CD4-positive, CD25-positive, alpha-beta regulatory T cell (primary cell): ENCODE results near the gene LAMA3. TPM values are rescaled to one million over a fixed set of nuclear protein-coding genes. Genes with fewer than 3 reads are reported as not detected.

ENCODE experiments used
- ATAC-seq, 2 donors: fragments of 150-1000 bp; cut with Tn5 transposase; one replicate each; pipeline ENCODE4 v1.10.0; 2021; ENCODE audit warnings: low read depth in 2 of 2, moderate number of reproducible peaks in 2 of 2, moderate library complexity in 1 of 2
- DNase-seq, 3 donors: peaks; one replicate each; pipeline versions ENCODE4 v3.0.0 to v3.0.0-alpha.2; 2012 to 2022; ENCODE audit warnings: mixed read lengths in 1 of 3
- H3K27ac ChIP-seq: one replicate; pipeline ENCODE4 v1.7.0; 2013; ENCODE audit warnings: mild to moderate bottlenecking, low read length; ENCODE audit not compliant: insufficient read depth, poor library complexity, severe bottlenecking
- H3K27me3 ChIP-seq: one replicate; pipeline ENCODE4 v1.7.0; 2013; ENCODE audit warnings: low read length; ENCODE audit not compliant: control insufficient read depth, insufficient read depth
- H3K36me3 ChIP-seq: one replicate; pipeline ENCODE4 v1.7.0; 2013; ENCODE audit warnings: mild to moderate bottlenecking, low read length, moderate library complexity; ENCODE audit not compliant: control insufficient read depth, insufficient read depth
- H3K4me1 ChIP-seq: 2 replicates; pipeline ENCODE4 v1.7.0; 2013; ENCODE audit warnings: mild to moderate bottlenecking, low read length; ENCODE audit not compliant: insufficient read depth, control insufficient read depth, poor library complexity, severe bottlenecking
- H3K4me3 ChIP-seq: one replicate; pipeline ENCODE4 v1.7.0; 2013; ENCODE audit warnings: low read depth, mild to moderate bottlenecking, low read length, moderate library complexity
- H3K9me3 ChIP-seq, 2 experiments: 1 replicate in 1 of 2; 2 replicates in 1 of 2; pipeline ENCODE4 v1.7.0; 2013; ENCODE audit warnings: low read length in 2 of 2, mild to moderate bottlenecking in 1 of 2, moderate library complexity in 1 of 2; ENCODE audit not compliant: control insufficient read depth in 2 of 2
- H3K27ac Mint-ChIP-seq, 3 donors: one replicate each; pipeline ENCODE4 v1.8.0; 2020 to 2022; ENCODE audit warnings: mild to moderate bottlenecking in 3 of 3, mixed read lengths in 3 of 3, moderate library complexity in 2 of 3
- H3K27me3 Mint-ChIP-seq: one replicate; pipeline ENCODE4 v1.8.0; 2022; ENCODE audit warnings: mild to moderate bottlenecking, mixed read lengths
- H3K36me3 Mint-ChIP-seq: one replicate; pipeline ENCODE4 v1.8.0; 2020; ENCODE audit warnings: mixed read lengths
- H3K4me1 Mint-ChIP-seq, 4 donors: one replicate each; pipeline ENCODE4 v1.8.0; 2020 to 2022; ENCODE audit warnings: mixed read lengths in 4 of 4, mild to moderate bottlenecking in 1 of 4
- H3K4me3 Mint-ChIP-seq, 4 donors: one replicate each; pipeline ENCODE4 v1.8.0; 2020 to 2022; ENCODE audit warnings: mild to moderate bottlenecking in 4 of 4, mixed read lengths in 4 of 4, moderate library complexity in 3 of 4
- H3K9me3 Mint-ChIP-seq, 7 donors: one replicate each; pipeline ENCODE4 v1.8.0; 2020 to 2022; ENCODE audit warnings: mixed read lengths in 7 of 7, mild to moderate bottlenecking in 3 of 7, moderate library complexity in 2 of 7
- polyA plus RNA-seq, 4 donors: library from polyadenylated mRNA; unstranded; fragments of 300-500 nt; fragmentation: Illumina TruSeq; gene quantifications; one replicate each; pipeline ENCODE4 v1.2.3, GENCODE V29; 2021
- total RNA-seq: library from RNA; stranded (reverse); gene quantifications from one replicate; pipeline ENCODE4 v1.2.3, GENCODE V29; 2022

Gene LAMA3
- total and polyA plus RNA-seq, 5 donors from 2014 or later = 0.31 TPM; not detected in 4

DNA sequence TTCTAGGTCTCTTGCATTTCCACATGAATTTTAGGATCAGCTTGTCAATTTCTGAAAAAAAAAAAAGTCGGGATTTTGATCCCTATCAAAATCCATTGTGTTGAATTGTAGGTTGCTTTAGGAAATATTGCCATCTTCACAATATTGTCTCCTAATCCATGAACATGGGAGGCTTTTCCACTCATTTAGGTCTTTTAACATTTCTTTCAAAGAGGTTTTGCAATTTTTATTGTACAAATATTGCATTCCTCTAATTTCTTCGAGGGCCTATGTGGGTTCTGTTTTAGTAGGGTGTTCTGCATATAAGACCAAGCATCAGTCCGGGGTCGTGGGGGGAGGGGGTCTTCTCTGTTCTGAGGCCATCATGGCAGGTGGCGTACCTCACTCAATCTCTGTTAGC lies 725 bp upstream of the LAMA3 start:
- Histone ChIP-seq H3K36me3 (no peaks in the 10 kb centered on the region), H3K27ac (no peak overlapping the region), H3K4me1 (peaks cover 19% of the 10 kb centered on the region), H3K27me3 (peaks cover 24% of the 10 kb centered on the region), H3K4me3 (peak overlapping the region; percentile 57), H3K9me3 (no peaks in the 10 kb centered on the region)
- H3K36me3 Mint-ChIP-seq = no peaks in the 10 kb centered on the region
- no peak for DNase-seq
- H3K27ac Mint-ChIP-seq = peak overlapping the region in 1 of 3 donors; percentile 26
- ATAC-seq = no peak
- peaks cover 71% of the 10 kb centered on the region for H3K27me3 Mint-ChIP-seq
- H3K4me1 Mint-ChIP-seq = peaks cover 0 to 9% (median 0%) of the 10 kb centered on the region in 4 donors
- H3K4me3 Mint-ChIP-seq = peak overlapping the region in 2 of 4 donors; percentile 75 to 81
- peaks cover 0 to 2% (median 0%) of the 10 kb centered on the region in 7 donors for H3K9me3 Mint-ChIP-seq

DNA sequence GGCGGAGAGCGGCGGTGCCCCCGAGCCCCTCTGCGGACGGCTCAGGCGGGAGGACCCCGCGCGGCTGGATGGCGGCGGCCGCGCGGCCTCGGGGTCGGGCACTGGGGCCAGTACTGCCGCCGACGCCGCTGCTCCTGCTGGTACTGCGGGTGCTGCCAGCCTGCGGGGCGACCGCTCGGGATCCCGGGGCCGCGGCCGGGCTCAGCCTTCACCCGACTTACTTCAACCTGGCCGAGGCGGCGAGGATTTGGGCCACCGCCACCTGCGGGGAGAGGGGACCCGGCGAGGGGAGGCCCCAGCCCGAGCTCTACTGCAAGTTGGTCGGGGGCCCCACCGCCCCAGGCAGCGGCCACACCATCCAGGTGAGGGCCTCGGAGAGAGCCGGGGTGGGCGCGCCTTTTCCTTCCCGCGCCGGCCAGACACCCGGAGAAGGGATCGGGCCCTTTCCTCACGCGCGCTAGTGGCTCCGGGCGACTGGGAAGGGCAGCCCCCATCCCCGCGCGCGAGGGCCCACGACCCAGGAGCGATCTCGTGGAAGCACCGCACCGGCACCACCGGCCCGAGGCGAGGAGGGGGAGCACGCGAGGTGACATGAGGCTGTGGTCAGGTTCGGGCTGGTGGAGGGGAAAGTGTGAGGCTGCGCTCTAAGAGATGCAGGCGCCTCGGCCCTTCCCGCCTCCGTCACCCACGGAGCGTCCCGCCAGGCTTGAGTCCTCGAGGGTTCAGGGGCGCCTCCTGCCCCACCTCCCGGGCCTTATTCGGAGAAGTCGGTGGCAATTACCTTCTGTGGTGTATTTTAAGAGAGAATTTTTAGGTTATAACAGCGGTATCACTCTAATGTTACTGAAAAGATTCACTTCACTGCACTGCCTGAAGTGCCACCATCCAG lies 607 bp downstream of the LAMA3 start:
- Histone ChIP-seq H3K9me3 (no peaks in the 10 kb centered on the region), H3K4me1 (peaks cover 19% of the 10 kb centered on the region), H3K27ac (no peak overlapping the region), H3K4me3 (no peak overlapping the region), H3K27me3 (peaks cover 28% of the 10 kb centered on the region), H3K36me3 (no peaks in the 10 kb centered on the region)
- Mint-ChIP-seq H3K4me1 (peaks cover 0 to 9% (median 0%) of the 10 kb centered on the region in 4 donors), H3K27ac (no peak overlapping the region), H3K9me3 (peaks cover 0 to 4% (median 0%) of the 10 kb centered on the region in 7 donors), H3K36me3 (no peaks in the 10 kb centered on the region), H3K27me3 (peaks cover 62% of the 10 kb centered on the region), H3K4me3 (peak overlapping the region in 3 of 4 donors; percentile 35 to 66 (median 39))
- ATAC-seq (peak in 1 of 2 donors; percentile 34), DNase-seq (no peak)

DNA sequence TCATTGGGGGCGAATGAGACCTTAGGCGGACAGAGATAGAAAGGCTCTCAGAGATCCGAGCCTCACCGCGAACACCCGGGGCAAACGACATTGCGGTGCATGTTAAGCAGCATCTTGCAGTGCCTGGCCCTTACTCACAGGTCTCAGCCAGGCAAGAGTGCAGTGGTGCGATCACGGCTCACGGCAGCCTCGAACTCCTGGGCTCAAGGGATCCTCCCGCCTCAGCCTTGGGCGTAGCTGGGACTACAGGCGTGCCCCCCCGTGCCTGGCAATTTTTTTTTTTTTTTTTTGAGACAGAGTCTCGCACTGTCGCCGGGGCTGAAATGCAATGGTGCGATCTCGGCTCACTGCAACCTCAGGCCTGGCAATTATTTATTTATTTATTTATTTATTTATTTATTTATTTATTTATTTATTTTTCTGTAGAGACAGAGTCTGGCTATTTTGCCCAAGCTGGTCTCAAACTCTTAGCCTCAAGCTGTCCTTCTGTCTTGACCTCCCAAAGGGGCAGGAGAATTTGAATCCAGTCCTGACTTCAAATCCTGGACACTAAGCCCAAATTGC lies 1.3 kb downstream of the LAMA3 start:
- H3K27ac ChIP-seq = no peak overlapping the region
- H3K9me3 Mint-ChIP-seq = peaks cover 0 to 4% (median 0%) of the 10 kb centered on the region in 7 donors
- no peaks in the 10 kb centered on the region for H3K36me3 Mint-ChIP-seq
- no peaks in the 10 kb centered on the region for H3K36me3 ChIP-seq
- peaks cover 64% of the 10 kb centered on the region for H3K27me3 Mint-ChIP-seq
- peaks cover 19% of the 10 kb centered on the region for H3K4me1 ChIP-seq
- no peak overlapping the region for H3K27ac Mint-ChIP-seq
- H3K4me3 ChIP-seq = no peak overlapping the region
- peak overlapping the region; percentile 35 to 70 (median 38) for H3K4me3 Mint-ChIP-seq
- peaks cover 0 to 9% (median 0%) of the 10 kb centered on the region in 4 donors for H3K4me1 Mint-ChIP-seq
- H3K27me3 ChIP-seq = peaks cover 28% of the 10 kb centered on the region
- H3K9me3 ChIP-seq = no peaks in the 10 kb centered on the region
- ATAC-seq (no peak), DNase-seq (no peak)

DNA sequence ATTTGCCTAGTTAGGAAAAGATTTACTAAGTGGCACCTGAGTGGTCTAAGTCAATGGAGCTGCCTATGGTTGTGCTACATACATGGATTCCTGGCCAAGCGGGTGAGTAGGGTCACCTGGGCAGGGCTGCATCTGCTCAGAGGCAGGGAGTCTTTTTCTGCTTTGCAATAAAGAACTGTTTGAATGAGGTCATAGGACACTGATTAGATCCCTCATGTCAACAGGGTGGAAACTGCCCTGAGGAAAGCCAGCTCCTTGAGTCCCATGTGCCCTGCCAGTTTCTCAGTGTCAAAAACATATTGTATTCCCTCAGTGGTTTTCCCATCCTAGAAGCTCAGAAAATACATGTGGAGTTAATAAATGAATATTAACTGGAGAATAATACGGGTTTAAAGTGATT lies 4.6 kb downstream of the LAMA3 start:
- Histone ChIP-seq H3K4me1 (peaks cover 16% of the 10 kb centered on the region), H3K27me3 (peaks cover 14% of the 10 kb centered on the region), H3K9me3 (no peaks in the 10 kb centered on the region), H3K4me3 (no peak overlapping the region), H3K27ac (no peak overlapping the region), H3K36me3 (no peaks in the 10 kb centered on the region)
- Mint-ChIP-seq H3K36me3 (no peaks in the 10 kb centered on the region), H3K9me3 (peaks cover 0 to 2% (median 0%) of the 10 kb centered on the region in 7 donors), H3K4me1 (peaks cover 0 to 7% (median 0%) of the 10 kb centered on the region in 4 donors), H3K27me3 (peaks cover 46% of the 10 kb centered on the region), H3K4me3 (no peak overlapping the region), H3K27ac (no peak overlapping the region)
- DNase-seq = no peak
- ATAC-seq = no peak

DNA sequence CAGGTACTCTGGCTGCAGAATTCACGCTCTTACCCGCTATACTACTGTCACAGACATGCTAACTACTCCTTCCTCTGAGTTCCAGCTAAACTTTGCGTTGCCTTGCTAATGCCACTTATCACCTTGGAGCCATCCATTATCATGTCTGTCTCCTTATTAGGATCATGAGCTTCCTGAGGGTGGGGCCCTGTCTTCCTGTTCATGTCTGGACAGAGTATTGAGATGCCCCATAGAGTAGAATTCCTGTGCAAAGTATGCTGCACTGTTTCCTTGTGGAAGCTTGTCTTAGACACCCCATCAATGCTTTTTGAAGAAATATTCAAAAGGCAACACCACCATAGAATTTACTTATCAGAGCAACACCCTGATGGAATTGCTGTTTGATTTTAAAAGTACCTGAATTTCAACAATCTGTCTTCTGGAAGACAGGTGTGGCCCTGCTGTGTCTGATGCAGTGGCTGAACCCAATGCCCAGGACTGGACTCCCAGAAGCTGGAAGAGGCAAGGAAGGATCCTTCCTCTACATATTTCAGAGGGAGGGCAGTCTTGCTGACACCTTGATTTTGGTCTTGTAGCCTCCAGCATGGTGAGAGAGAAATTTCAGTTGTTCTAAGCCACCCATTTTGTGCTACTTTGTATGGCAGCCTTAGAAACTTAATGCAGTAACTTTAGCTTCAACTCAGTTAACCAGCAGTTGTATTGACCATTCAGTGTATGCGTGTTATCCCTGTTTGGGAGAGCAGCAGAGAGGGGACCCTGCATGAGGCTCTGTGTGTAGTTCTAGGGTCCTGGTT lies 5.6 kb downstream of the LAMA3 start:
- DNase-seq (no peak), ATAC-seq (no peak)
- Mint-ChIP-seq H3K27me3 (peaks cover 49% of the 10 kb centered on the region), H3K4me1 (peaks cover 0 to 3% (median 0%) of the 10 kb centered on the region in 4 donors), H3K9me3 (peaks cover 0 to 2% (median 0%) of the 10 kb centered on the region in 7 donors), H3K4me3 (no peak overlapping the region), H3K27ac (no peak overlapping the region), H3K36me3 (no peaks in the 10 kb centered on the region)
- H3K9me3 ChIP-seq = no peaks in the 10 kb centered on the region
- H3K4me3 ChIP-seq = no peak overlapping the region
- no peak overlapping the region for H3K27ac ChIP-seq
- H3K4me1 ChIP-seq = peaks cover 6% of the 10 kb centered on the region
- H3K27me3 ChIP-seq = peaks cover 12% of the 10 kb centered on the region
- no peaks in the 10 kb centered on the region for H3K36me3 ChIP-seq

DNA sequence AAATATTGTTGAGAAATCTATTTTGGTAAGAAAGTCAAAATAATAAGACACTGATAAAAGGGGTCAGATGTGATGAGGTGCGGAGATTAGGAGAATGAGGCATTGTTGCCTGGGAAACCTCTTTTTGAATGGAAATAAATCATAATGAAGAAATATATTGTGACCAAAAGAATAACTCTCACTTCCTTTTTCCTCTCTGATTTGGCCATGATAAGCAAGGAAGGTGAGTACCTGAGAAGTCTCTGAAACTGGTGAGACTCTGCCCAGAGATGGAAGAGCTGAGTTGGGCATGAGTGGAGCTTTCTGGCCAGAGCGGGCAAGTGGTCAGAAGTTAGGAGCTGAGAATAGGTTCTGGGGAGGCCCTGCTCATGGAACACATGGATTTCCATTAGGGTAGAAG lies 11.8 kb downstream of the LAMA3 start:
- no peaks in the 10 kb centered on the region for H3K36me3 ChIP-seq
- ATAC-seq (no peak), DNase-seq (no peak)
- H3K4me1 ChIP-seq = no peaks in the 10 kb centered on the region
- peaks cover 13% of the 10 kb centered on the region for H3K27me3 ChIP-seq
- Mint-ChIP-seq H3K36me3 (no peaks in the 10 kb centered on the region), H3K4me1 (no peaks in the 10 kb centered on the region), H3K27ac (no peak overlapping the region), H3K27me3 (peaks cover 60% of the 10 kb centered on the region), H3K9me3 (peaks cover 0 to 4% (median 0%) of the 10 kb centered on the region in 7 donors), H3K4me3 (no peak overlapping the region)
- H3K27ac ChIP-seq = no peak overlapping the region
- no peak overlapping the region for H3K4me3 ChIP-seq
- no peaks in the 10 kb centered on the region for H3K9me3 ChIP-seq

DNA sequence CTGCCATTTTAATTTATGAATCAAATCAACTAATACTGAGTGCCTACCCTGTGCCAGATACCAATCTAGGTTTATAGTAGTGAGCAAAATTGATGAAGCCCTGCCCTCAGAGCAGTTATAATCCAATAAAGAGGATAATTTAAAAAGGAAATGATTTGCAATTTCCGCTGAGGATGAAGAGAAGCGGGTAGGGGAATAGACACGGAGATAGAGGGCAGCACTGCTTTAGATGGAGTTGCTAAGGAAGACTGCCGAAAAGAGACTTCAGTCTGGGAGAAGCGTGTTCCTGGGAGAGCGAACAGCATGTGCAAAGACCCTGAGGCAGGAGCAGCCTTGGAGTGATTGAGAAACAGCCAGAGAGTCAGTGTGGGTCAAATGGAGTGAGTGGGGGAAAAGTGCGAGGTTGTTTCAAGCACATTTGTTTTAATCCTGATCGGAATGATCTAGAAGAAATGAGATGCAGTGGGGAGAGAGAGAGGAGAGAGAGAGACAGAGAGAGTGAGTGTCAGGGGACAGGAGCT lies 12.4 kb downstream of the LAMA3 start:
- no peak overlapping the region for H3K27ac Mint-ChIP-seq

More for the DNA sequence above, 12.4 kb downstream of the LAMA3 start:
- no peaks in the 10 kb centered on the region for H3K4me1 ChIP-seq
- no peaks in the 10 kb centered on the region for H3K36me3 Mint-ChIP-seq
- H3K4me3 Mint-ChIP-seq = no peak overlapping the region
- no peak overlapping the region for H3K4me3 ChIP-seq
- H3K4me1 Mint-ChIP-seq = no peaks in the 10 kb centered on the region
- H3K27me3 ChIP-seq = peaks cover 13% of the 10 kb centered on the region
- no peak overlapping the region for H3K27ac ChIP-seq
- H3K9me3 Mint-ChIP-seq = peaks cover 0 to 4% (median 0%) of the 10 kb centered on the region in 7 donors
- ATAC-seq = no peak
- peaks cover 63% of the 10 kb centered on the region for H3K27me3 Mint-ChIP-seq
- no peak for DNase-seq
- H3K36me3 ChIP-seq = no peaks in the 10 kb centered on the region
- H3K9me3 ChIP-seq = no peaks in the 10 kb centered on the region
